Activated CD8-positive, alpha-beta T cell treated with anti-CD3 and anti-CD28 coated beads, Interleukin-2, amount 10 ng/mL, durations not matched to agents 7 days and 5 days (primary cell): ENCODE measurements around the gene GNL3L. TPM values are rescaled to one million over a fixed set of nuclear protein-coding genes. Genes with fewer than 3 reads are reported as not detected.
"Not testable (repeated sequence)": the region's sequence is repeated elsewhere in the genome, so short reads cannot be mapped to it uniquely, and the experiment has no call there.

ENCODE experiments used
- ATAC-seq: fragments of 150-1000 bp; cut with Tn5 transposase; one replicate; pipeline ENCODE4 v1.10.0; 2021; ENCODE audit warnings: moderate library complexity
- CTCF ChIA-PET: fragments of 350-600 bp; sonication (Branson Sonifier 250); formaldehyde crosslinking; loops from one replicate; lab custom pipeline; 2021; ENCODE audit warnings: antibody characterized with exemption; lab: Charles Lee
- POLR2A ChIA-PET: fragments of 350-600 bp; sonication (Branson Sonifier 250); formaldehyde crosslinking; loops from one replicate; lab custom pipeline; 2021; ENCODE audit warnings: antibody characterized with exemption; lab: Charles Lee
- DNase-seq: peaks from one replicate; pipeline ENCODE4 v3.0.0-alpha.2; 2020
- H3K27ac Mint-ChIP-seq: one replicate; pipeline ENCODE4 v1.8.0; 2021; ENCODE audit warnings: mild to moderate bottlenecking, mixed read lengths
- H3K27me3 Mint-ChIP-seq: one replicate; pipeline ENCODE4 v1.8.0; 2021; ENCODE audit warnings: low read depth, mixed read lengths
- H3K36me3 Mint-ChIP-seq: one replicate; pipeline ENCODE4 v1.8.0; 2021; ENCODE audit warnings: low read depth, mixed read lengths
- H3K4me1 Mint-ChIP-seq: one replicate; pipeline ENCODE4 v1.8.0; 2021; ENCODE audit warnings: low read depth, mixed read lengths
- H3K4me3 Mint-ChIP-seq: one replicate; pipeline ENCODE4 v1.8.0; 2021; ENCODE audit warnings: mild to moderate bottlenecking, mixed read lengths
- H3K9me3 Mint-ChIP-seq: one replicate; pipeline ENCODE4 v1.8.0; 2022; ENCODE audit warnings: mixed read lengths; ENCODE audit not compliant: insufficient read depth
- total RNA-seq, 2 experiments: library from RNA; stranded (reverse); gene quantifications; one replicate each; pipeline ENCODE4 v1.2.3, GENCODE V29; 2021

Gene GNL3L, protein sequence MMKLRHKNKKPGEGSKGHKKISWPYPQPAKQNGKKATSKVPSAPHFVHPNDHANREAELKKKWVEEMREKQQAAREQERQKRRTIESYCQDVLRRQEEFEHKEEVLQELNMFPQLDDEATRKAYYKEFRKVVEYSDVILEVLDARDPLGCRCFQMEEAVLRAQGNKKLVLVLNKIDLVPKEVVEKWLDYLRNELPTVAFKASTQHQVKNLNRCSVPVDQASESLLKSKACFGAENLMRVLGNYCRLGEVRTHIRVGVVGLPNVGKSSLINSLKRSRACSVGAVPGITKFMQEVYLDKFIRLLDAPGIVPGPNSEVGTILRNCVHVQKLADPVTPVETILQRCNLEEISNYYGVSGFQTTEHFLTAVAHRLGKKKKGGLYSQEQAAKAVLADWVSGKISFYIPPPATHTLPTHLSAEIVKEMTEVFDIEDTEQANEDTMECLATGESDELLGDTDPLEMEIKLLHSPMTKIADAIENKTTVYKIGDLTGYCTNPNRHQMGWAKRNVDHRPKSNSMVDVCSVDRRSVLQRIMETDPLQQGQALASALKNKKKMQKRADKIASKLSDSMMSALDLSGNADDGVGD
- total RNA-seq, result 10 to 100 TPM; 55.2 to 57.7 TPM

GRCh38 chrX:54529552-54530356 lies at the start of gene GNL3L:
Gene GNL3L (plus strand): TSS chrX:54530219. CDS start chrX:54532567, 2,348 bp downstream.
- Mint-ChIP-seq H3K27me3 (no peaks in the 10 kb centered on the region), H3K4me3 (peak within 1 kb of the TSS; percentile 95), H3K27ac (peak within 1 kb of the TSS; percentile 98), H3K9me3 (peaks cover 6% of the 10 kb centered on the region), H3K36me3 (peaks cover 44% of the 10 kb centered on the region), H3K4me1 (peaks cover 32% of the 10 kb centered on the region)
- DNase-seq (peak; percentile 85), ATAC-seq (peak; percentile 89)
- CTCF ChIA-PET, result no interaction called here
- POLR2A ChIA-PET, result interaction anchor here (0.9 to 3.0 kb wide), 3 partner anchors 90 to 110 kb away, joined by 3 to 19 read pairs (median 3); partner anchors contain the start of gene TSR2

- no peaks in the 10 kb centered on the region for H3K9me3 Mint-ChIP-seq
- ATAC-seq (no peak), DNase-seq (no peak)
- H3K27me3 Mint-ChIP-seq, result no peaks in the 10 kb centered on the region
- no peak overlapping the region for H3K4me3 Mint-ChIP-seq
- no peaks in the 10 kb centered on the region for H3K4me1 Mint-ChIP-seq
- CTCF ChIA-PET, result no interaction called here
- no peak overlapping the region for H3K27ac Mint-ChIP-seq
- no peaks in the 10 kb centered on the region for H3K36me3 Mint-ChIP-seq
- POLR2A ChIA-PET, result no interaction called here
Observed at GRCh38 chrX:54482839-54483593, 47.0 kb upstream of the GNL3L start.

DNA sequence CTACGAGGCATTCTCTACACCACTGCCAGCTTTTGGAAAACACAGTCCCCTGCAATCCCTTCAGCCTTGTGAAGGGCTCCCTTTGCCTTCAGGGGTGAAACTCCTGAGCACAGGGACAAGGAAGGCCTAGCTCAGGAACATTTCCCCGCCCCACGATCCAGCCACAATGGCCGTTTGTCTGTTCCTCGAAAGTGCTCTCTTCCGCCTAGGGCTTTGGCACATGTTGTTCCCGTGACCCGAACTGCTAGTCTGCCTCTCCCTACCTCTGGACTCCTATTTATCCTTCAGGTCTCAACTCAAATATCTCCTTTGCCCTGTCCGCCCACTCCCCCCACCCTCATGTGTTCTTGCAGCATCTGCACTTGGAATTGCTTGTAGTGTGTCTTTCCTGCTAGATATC lies 46.1 kb upstream of the GNL3L start:
- ChIA-PET CTCF (no interaction called here), POLR2A (no interaction called here)
- H3K4me3 Mint-ChIP-seq, result no peak overlapping the region
- no peaks in the 10 kb centered on the region for H3K4me1 Mint-ChIP-seq
- H3K9me3 Mint-ChIP-seq, result no peaks in the 10 kb centered on the region
- no peaks in the 10 kb centered on the region for H3K36me3 Mint-ChIP-seq
- no peak for DNase-seq
- H3K27me3 Mint-ChIP-seq, result no peaks in the 10 kb centered on the region
- H3K27ac Mint-ChIP-seq, result no peak overlapping the region
- no peak for ATAC-seq

DNA sequence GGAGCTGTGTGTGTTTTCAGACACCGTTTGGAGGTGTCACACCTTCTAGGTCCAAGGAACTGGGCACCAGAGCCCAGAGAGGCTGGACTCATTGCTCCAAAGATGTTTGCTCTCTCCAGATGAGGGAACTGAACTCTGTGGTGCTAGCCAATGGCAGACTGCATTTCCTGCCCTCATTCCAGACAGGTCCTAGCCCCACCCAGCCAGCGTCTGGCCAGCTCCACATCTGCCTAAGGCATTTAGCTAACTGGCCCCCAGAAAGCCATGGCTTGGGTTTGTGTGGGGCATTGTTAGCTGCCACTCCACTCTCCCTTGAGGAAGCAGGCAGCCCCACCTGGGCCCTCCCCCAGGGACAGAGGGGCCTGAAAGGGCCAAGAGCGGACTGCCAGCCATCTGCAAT lies 45.4 kb upstream of the GNL3L start:
- no peak overlapping the region for H3K27ac Mint-ChIP-seq
- ChIA-PET CTCF (no interaction called here), POLR2A (no interaction called here)
- no peaks in the 10 kb centered on the region for H3K9me3 Mint-ChIP-seq
- no peak overlapping the region for H3K4me3 Mint-ChIP-seq
- no peaks in the 10 kb centered on the region for H3K36me3 Mint-ChIP-seq
- DNase-seq, result no peak
- no peak for ATAC-seq
- H3K4me1 Mint-ChIP-seq, result no peaks in the 10 kb centered on the region
- H3K27me3 Mint-ChIP-seq, result no peaks in the 10 kb centered on the region

DNA sequence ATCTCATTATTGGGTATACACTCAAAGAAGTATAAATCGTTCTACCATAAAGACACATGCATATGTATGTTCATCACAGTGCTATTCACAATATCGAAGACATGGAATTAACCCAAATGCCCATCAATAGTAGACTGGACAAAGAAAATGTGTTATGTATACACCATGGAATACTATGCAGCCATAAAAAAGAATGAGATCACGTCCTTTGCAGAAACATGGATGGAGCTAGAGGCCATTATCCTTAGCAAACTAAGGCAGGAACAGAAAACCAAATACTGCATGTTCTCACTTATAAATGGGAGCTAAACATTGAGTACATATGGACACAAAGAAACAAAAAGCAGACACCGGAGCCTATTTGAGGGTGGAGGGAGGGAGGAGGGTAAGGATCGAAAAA lies 40.2 kb upstream of the GNL3L start:
- H3K4me1 Mint-ChIP-seq, H3K36me3 Mint-ChIP-seq, POLR2A ChIA-PET, H3K4me3 Mint-ChIP-seq, H3K9me3 Mint-ChIP-seq, ATAC-seq, H3K27ac Mint-ChIP-seq, DNase-seq, CTCF ChIA-PET: not testable (repeated sequence)
- peaks cover 17% of the 10 kb centered on the region for H3K27me3 Mint-ChIP-seq

GRCh38 chrX:54492340-54492739 lies 37.7 kb upstream of the GNL3L start:
- H3K4me1 Mint-ChIP-seq, result no peaks in the 10 kb centered on the region
- no peaks in the 10 kb centered on the region for H3K36me3 Mint-ChIP-seq
- POLR2A ChIA-PET, result no interaction called here
- no peaks in the 10 kb centered on the region for H3K9me3 Mint-ChIP-seq
- CTCF ChIA-PET, result no interaction called here
- ATAC-seq, result no peak
- DNase-seq, result no peak
- H3K27me3 Mint-ChIP-seq, result peaks cover 27% of the 10 kb centered on the region
- no peak overlapping the region for H3K27ac Mint-ChIP-seq
- no peak overlapping the region for H3K4me3 Mint-ChIP-seq

- CTCF ChIA-PET, result no interaction called here
- H3K36me3 Mint-ChIP-seq, result no peaks in the 10 kb centered on the region
- H3K27me3 Mint-ChIP-seq, result peaks cover 37% of the 10 kb centered on the region
- H3K4me3 Mint-ChIP-seq, result no peak overlapping the region
- no peak overlapping the region for H3K27ac Mint-ChIP-seq
- no peak for DNase-seq
- no peaks in the 10 kb centered on the region for H3K9me3 Mint-ChIP-seq
- H3K4me1 Mint-ChIP-seq, result no peaks in the 10 kb centered on the region
- POLR2A ChIA-PET, result no interaction called here
- ATAC-seq, result no peak
Observed at GRCh38 chrX:54494166-54494988, 35.6 kb upstream of the GNL3L start.

- ChIA-PET CTCF (no interaction called here), POLR2A (no interaction called here)
- no peaks in the 10 kb centered on the region for H3K36me3 Mint-ChIP-seq
- ATAC-seq (no peak), DNase-seq (no peak)
- H3K4me1 Mint-ChIP-seq, result no peaks in the 10 kb centered on the region
- H3K27me3 Mint-ChIP-seq, result peaks cover 40% of the 10 kb centered on the region
- no peak overlapping the region for H3K27ac Mint-ChIP-seq
- H3K4me3 Mint-ChIP-seq, result peak overlapping the region; percentile 40
- no peaks in the 10 kb centered on the region for H3K9me3 Mint-ChIP-seq
Observed at GRCh38 chrX:54494989-54495813, 34.8 kb upstream of the GNL3L start.

DNA sequence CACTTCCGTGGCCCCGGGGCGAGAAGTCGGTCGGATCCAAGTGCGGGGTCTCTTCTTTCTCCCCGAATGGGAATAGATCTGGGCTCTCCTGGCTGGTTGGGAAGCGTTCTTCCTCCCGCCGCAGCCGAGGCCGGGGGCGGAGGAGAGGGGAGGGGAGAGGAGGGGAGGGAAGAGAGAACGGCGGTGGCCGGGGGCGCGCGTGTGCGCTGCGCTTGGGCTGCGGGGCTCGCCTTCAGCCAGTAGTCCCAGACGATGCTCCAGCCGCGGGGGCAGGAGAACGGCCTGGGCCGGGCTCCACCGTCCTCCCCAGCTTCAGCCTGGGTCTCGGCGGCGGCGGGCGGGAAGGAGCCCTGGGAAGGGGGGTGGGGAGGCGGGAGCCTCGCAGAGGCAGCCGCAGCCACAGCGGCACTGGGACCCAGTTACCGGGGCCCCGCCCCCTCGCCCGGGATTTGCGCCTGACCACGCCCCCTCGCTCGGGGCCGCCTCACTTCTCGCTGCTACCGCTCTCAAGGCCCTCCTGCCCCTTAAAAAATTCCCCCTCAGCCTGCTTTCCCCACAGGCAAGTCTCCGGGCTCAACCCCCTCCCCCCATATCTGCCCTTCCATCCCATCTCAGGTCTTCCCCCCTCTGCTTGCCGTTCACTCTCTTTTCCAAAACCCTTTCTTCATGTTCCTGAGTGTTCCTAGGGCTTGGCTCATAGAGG lies 34.1 kb upstream of the GNL3L start, which contains the start of gene FGD1:
Gene FGD1 (minus strand): TSS at position 421 of the 703 bp plus-strand sequence. CDS start 802 bp downstream, outside the sequence.
- Mint-ChIP-seq H3K27ac (no peak within 1 kb of the TSS), H3K4me1 (no peaks in the 10 kb centered on the region), H3K27me3 (peaks cover 43% of the 10 kb centered on the region), H3K9me3 (no peaks in the 10 kb centered on the region), H3K36me3 (no peaks in the 10 kb centered on the region), H3K4me3 (peak within 1 kb of the TSS; percentile 40)
- ATAC-seq, result peak; percentile 47
- DNase-seq, result peak; percentile 24
- ChIA-PET POLR2A (no interaction called here), CTCF (no interaction called here)

DNA sequence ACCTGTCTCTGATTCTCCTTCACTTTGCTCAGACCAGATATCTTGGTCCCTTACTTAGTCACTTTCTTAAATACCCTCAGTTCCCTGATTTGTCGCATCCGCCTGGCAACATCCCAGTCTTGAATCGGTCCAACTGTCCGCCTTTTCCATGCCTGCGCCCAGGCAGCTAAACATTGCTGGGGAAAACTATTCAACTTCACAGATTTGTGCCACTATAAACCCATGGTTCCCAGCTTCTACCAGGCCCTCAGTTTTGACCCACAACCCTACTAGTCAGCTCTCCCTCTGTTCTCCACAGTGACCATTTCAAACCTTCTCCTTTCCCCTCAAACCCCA lies 33.5 kb upstream of the GNL3L start:
- no peak for ATAC-seq
- Mint-ChIP-seq H3K36me3 (no peaks in the 10 kb centered on the region), H3K4me1 (no peaks in the 10 kb centered on the region), H3K27me3 (peaks cover 44% of the 10 kb centered on the region), H3K27ac (no peak overlapping the region), H3K9me3 (no peaks in the 10 kb centered on the region), H3K4me3 (peak overlapping the region; percentile 40)
- CTCF ChIA-PET, result no interaction called here
- POLR2A ChIA-PET, result no interaction called here
- no peak for DNase-seq
